Raji (cell line): ENCODE measurements around the gene ABLIM2.

Source experiments
- POLR2A ChIP-seq: IDR thresholded peaks from 2 replicates; pipeline ENCODE4 v1.6.1; 2011; ENCODE audit warnings: low read depth, low read length, control low read depth; ENCODE audit not compliant: insufficient read depth

ABLIM2 gene

DNA sequence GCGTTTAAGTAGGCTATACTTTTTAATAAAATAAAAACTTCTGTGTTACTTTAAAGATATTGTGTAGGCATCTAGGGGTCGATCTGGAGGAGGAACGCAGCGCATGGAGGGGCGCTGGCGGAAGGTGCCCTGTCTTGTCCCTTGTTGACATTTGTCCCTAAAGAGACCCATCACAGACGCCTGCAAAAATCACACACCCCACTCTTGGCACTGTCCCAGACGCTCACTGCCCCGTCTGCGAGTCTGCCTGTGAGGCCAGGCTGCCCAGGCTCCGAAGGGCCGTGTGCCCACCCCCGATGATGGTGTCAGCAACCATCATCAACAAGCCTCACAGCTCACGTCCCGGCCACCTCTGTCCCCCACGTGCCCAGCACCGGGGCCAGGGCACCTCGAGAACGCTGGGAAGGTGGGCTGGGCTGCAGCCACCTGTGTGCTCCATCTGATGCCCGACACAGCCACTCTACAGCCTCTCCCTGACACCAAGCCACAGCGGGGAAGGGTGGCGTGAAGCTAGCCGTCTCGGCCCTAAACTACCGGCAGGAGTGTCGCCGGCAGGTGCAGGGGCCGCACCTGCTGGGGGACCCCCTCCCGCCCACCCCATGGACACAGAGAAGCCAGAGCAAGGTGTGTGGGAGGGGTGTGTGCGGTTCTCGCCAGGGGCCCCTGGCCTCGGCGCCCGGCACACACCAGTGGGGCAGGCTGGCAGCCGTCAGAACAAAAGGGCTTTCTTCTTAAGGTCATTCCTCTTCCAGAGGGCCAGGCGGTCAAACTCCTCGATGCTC lies 192.1 kb downstream of the ABLIM2 start:
- no peak for TF ChIP-seq POLR2A

DNA sequence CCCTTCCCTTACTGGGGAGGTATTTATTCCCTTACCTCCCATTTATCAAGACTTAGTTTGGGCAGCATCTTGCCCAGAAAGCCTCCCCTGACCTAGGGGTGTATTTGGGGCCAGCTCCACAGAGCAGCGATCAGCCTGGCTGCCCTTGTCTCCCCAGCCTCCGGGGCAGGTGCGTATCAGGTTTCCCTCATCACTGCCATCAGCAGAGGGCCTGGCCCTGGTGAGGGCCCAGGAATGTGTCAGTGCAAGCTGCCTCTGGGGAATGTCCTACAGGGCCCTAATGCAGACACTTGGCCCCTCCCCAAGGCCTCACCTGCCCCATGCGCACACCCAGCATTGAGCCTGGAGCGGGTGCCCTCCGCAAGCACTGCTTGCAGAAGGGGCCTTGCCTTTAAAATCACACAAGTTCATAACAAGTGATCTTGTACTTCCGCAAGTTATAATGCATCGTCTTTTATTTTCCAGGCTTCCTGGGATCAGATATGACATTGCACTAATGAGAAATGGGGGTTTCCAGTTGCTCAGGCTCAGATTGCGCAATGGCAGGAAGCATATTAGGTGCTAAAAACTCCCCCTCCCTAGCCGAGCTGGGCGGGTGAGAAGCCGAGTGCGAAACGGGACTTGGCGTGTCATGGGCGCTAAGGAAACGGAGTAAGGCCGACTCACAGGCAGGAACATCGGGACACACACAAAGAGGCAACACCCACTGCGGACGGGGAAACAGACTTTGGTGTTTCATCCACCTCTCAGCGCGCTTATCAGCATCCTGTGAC lies 193.5 kb downstream of the ABLIM2 start:
- TF ChIP-seq POLR2A = no peak

DNA sequence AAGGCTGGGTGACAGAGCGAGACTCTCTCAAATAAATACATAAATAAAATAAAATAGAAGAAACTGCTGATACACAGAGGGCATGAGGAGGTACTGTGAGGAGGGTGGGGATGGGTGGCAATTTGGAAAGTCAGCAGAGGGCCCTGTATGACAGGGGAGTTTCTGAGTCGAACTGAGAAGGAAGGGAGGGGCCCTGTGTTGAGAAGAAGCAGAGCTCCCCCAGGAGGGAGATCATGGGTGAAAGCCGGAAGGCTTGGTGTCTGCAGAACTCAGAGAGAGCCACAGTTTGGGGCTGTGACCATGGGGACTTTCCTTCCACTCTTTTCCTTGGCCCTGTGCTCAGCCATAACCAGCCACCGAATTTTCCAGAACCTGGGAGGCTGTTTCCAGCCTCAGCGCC lies 194.2 kb downstream of the ABLIM2 start:
- no peak for TF ChIP-seq POLR2A

DNA sequence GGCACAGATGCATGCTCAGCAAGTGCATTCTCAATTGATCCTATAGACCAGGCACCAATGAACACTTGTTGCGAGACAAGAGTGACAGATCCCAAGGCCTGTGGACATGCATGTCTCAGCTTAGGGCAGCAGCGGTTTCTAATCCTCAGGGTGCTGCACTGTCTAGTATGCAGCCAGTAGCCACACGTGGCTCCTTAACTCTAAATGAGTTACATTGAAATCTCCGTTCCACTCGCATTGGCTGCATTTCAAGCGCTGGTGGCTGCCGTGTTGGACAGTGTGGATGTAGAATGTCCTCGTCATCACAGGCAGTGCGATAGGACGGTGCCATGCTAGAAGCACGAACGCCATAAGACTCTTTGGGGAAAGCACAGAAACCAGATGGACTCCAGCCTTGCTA lies 194.9 kb downstream of the ABLIM2 start:
- TF ChIP-seq POLR2A = no peak

DNA sequence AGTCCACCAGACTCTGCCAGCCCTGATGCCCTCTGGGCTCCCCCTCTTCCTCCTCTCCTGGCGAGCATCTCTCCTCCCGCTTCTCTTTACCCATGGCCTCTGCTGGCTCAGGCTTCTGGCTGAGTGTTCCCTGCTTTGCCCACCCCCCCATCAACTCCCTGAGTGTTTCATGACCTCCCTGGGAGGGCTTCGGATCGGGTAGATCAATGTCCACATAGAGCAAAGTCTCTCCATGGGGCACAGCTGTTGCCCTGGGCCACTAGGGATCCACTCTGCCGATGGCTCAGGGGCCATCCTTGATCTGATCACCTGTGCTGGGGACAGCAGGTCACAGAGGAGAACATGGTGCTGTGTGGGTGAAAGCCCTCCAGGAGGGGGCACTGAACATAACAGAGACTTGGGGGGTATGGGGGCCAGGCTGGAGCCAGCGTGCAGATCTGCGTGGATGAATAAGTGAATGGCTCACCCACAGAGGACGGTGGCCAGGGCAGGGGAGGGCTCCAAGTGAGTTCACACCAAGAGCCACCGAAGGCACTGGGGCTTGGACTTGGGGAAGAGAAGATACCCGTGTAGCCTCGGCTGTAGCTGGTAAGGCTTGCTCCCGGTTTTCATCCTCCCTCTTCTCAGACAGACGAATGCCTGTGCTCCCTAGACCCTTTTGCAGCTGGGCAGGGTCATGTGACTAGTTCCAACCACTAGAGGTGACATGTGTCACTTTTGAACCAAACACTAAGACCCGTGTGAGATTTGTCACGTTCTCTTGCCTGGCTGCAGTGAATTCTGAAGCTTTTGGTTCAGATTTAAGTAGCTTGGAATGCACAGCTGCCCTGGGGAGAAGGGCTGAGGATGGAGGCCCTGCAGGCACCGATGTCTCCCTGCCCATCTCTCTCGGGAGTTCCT lies 195.8 kb downstream of the ABLIM2 start:
- no peak for TF ChIP-seq POLR2A

DNA sequence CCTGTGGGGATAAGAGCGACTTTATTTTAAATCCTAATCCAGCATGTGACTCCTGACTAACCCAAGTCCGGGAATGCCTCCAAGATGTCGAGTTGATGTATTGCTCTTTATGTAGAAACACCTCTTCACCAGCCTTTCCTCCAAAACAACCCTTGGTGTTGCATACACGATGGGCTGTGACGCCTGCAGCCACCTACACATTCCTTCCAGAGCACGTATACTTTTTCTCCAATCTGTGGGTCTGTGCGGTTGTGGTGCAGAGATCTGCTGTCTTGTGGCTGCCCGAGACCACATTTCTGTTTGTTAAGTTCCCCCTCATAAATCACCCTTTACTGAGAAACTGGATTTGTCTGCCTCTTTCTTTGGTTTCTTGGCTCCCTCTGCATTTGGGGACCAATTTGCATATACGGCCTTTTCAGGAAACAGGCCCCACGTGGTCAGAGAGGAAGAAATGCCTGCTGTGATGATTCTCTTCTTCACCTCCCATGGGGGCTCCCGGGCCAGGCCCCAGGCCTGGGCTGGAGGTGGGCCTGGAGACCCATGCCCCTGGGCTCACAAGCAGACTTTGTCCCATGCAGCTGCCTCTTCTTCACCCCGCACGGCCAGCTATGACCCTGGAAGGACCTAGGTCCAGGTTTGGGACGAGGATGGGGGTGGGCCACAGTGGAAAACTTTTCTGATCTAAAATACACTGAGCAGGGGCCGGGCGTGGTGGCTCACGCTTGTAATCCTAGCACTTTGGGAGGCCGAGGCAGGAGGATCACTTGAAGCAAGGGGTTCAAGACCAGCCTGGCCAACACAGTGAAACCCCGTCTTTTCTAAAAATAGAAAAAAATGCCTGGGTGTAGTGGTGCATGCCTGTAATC lies 197.6 kb downstream of the ABLIM2 start:
- TF ChIP-seq POLR2A = no peak

DNA sequence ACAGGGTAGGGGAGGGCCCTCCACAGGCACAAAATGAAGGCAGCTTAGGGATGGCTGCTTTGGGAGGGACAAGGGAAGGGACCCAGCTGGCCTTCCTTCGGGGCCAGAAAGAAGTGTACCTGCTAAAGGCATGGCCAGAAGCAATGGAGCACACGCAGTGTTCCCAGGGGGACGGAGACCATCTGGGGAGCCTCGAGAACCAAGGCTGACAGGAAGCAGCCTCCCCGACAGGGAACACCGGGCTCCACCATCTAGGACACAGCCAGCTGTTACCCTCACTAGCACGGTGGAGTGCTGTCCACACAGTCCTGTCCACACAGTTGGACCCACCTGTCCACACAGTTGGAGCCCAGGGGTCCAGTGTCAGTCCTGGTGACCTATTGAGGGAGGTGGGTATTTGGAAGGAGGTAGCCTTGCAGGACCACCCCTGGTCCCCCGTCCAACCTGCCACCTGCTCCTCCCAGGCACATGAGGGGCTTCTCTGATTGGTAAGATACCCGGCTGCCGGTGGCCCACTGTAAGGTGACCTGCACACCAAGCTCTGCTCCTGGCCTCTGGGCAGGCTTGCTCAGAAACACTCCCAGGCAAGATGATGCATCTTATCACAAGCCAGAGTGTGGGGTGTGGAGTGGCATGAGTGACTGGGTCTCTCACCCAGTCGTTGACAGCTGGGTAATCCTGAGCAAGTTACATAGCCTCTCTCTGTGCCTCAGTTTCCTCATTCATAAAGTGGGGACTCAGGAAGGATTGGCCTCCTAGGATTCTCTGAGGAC lies 198.4 kb downstream of the ABLIM2 start:
- no peak for TF ChIP-seq POLR2A

DNA sequence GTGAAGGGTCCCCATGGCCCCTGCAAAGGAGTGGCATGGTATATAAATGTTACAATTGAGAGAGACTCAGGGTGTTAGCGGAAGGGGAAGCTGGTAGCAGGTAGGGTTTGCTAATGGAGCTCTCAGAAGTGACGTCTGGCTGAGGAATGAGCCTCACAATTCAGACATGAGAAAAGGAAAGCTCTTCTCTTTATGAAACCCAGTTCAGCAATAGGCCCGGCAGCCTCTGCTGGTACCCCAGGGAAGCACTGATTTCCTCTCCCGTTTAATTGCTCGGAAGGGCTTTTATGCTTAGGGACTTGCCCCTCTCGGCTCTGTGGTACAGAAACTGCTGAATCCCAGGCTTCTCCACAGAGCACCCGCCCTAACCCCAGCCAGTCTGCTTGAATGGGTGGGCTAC lies 199.5 kb downstream of the ABLIM2 start:
- TF ChIP-seq POLR2A = no peak

DNA sequence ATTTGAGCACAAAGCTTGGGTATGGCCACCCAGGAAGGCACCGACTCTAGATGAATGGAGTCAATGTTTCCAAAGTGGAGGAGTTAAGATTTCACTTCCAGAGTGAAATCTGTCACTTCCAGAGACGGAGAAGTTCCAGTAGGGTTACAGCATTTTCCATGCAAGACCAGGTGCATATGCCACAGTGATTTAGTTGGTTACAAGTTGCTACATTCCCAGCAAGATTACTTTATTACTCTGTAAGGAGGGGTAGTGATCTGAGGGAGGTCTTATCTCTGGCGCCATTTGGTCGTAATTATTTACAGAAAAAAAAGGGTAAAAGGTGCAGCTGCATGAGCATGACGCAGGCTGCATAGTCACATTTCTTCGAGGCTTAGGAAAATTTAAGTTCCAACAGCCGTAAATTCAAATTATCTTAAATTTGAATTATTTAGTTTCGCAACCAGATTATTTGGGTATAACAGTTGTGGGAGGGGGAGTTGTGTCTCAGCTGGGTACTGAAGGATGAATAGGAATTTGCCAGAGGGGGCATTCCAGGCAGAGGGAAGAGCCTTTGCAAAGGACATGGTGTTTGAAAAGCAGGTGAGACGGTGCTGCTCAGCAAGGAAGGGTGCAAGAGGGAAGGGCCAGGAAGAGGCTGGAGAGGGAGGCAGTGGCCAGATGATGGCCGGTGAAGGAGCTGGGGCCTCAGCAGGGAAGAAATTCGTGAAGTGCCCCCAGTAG lies 201.5 kb downstream of the ABLIM2 start:
- no peak for TF ChIP-seq POLR2A

DNA sequence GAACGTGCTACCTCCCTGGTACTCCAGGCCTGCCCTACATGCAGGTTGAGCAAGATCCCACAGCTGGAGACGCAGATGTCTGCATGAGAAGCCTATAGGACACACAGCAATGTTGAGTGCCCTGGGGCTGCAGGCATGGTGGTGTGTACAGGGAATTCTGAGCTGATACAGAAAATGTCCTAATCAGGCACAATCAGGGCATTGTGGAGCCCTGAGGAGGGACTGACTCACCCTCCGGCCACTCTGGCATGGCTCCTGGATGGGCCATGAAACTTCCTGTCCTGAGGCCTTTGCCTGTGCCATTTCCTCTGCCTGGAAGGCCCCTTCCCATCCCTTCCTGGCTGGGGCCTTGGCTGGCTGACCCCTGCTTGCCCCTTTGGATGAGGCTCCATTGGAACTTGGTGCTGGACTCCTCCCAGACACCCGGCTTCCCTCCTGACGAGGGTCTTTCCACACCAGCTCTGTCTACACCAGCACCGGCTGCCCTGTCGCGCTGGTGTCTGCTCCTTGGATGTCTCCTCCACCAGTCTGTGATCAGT lies 202.3 kb downstream of the ABLIM2 start:
- TF ChIP-seq POLR2A = no peak

DNA sequence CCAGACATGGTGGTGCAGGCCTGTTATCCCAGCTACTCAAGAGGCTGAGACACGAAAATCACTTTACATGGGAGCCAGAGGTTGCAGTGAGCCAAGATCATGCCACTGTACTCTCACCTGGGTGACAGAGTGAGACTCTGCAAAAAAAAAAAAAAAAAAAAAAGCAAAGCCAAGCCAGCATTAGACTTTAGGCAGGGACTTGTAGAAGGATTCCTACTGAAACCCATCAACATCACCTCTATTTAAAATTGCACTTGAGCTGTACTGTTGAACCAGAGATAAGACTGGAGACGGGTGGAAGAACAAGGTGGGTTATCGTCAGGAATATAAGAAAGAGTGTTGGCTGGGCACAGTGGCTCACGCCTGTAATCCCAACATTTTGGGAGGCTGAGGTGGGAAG lies 203.2 kb downstream of the ABLIM2 start:
- no peak for TF ChIP-seq POLR2A

DNA sequence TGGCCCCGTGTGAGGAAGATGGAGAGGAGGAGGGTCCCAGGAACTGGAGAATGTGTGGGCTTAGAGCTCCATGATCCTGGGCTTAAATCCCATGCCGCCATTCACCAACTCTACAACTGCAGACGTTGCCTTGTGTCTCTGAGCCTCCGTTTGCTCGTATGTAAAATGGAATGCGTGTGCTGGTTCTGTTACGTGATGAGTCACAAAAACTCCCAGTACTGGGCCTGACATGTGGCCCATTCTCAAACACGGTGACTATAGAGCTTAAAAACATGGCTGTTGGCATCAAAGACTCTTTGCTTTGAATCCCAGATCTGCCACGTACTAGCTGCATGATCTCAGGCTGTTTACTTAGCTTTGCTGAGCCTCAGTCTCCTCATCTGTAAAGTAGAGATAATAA lies 206.0 kb downstream of the ABLIM2 start:
- TF ChIP-seq POLR2A = no peak
